Measurements from ENCODE around the gene CAMTA2. TPM values are rescaled to one million over a fixed set of nuclear protein-coding genes. Genes with fewer than 3 reads are reported as not detected.

Gene CAMTA2
- total RNA-seq, 2 experiments from 2014 or later, result 91.5 to 99.0 TPM

DNA sequence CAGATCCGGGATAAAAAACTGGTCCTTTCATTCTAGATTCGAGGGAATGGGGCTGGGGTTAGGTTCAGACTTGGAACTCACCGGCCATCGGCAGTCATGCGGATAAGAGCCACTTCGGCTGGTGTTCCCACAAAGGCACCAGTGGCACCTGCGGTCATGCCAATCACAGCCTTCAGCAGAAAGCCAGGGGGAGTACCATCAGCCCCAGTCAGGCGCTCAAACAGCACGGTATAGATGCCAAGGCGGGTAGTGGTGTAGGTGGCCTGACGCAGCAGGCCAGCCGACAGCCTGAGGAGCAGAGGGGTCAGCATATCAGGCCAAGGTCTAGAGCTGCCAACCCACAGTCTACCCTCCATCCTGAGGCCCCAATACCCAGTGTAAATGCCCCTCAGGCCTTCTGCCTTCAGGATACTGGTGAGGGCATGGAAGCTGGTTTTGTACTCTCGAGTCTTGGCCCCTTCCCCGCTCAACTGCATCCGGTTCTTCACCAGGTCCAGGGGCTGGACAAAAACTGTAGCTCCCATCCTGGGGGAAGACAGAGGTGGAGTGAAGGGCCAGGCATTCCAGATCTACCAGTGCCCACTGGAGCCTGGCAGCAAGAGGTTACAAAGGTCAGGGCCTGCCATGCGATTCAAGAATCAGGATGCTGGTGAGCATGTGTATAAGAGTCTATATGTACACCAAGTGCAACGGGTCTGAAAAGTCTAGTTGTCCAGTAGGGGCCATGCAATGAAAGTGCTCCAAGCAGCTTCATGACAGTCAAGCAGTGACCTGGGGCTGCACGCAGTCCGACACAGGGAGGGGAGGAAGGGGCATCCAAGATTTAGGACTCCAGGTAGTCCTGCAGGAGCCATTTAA, 48.6 kb downstream of the CAMTA2 start:
- Mint-ChIP-seq H3K9me3 (no peaks in the 10 kb centered on the region), H3K27ac (peak overlapping the region; percentile 79), H3K36me3 (ENCODE audit: low read depth) (peaks cover 68% of the 10 kb centered on the region), H3K4me3 (peak overlapping the region; percentile 97), H3K27me3 (no peaks in the 10 kb centered on the region), H3K4me1 (ENCODE audit: low read depth) (peaks cover 54% of the 10 kb centered on the region)
- ChIA-PET CTCF (interaction anchor here (1.1 to 3.1 kb wide), 5 partner anchors 27 to 518 kb away, joined by 3 to 24 read pairs (median 4); partner anchors contain the start of gene CAMTA2), POLR2A (interaction anchor here (0.5 to 20.8 kb wide), 16 partner anchors 9 to 374 kb away, joined by 3 to 627 read pairs (median 8); partner anchors contain the start of genes ARRB2, C17orf107, CHRNE and ENO3)
- DNase-seq (no peak), ATAC-seq (no peak)
- intact Hi-C loops (cut with micrococcal nuclease), result no loop called here
- TF ChIP-seq, protein P1, sequence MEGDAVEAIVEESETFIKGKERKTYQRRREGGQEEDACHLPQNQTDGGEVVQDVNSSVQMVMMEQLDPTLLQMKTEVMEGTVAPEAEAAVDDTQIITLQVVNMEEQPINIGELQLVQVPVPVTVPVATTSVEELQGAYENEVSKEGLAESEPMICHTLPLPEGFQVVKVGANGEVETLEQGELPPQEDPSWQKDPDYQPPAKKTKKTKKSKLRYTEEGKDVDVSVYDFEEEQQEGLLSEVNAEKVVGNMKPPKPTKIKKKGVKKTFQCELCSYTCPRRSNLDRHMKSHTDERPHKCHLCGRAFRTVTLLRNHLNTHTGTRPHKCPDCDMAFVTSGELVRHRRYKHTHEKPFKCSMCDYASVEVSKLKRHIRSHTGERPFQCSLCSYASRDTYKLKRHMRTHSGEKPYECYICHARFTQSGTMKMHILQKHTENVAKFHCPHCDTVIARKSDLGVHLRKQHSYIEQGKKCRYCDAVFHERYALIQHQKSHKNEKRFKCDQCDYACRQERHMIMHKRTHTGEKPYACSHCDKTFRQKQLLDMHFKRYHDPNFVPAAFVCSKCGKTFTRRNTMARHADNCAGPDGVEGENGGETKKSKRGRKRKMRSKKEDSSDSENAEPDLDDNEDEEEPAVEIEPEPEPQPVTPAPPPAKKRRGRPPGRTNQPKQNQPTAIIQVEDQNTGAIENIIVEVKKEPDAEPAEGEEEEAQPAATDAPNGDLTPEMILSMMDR (IDR thresholded peaks at IDR 0.05), result no peak

DNA sequence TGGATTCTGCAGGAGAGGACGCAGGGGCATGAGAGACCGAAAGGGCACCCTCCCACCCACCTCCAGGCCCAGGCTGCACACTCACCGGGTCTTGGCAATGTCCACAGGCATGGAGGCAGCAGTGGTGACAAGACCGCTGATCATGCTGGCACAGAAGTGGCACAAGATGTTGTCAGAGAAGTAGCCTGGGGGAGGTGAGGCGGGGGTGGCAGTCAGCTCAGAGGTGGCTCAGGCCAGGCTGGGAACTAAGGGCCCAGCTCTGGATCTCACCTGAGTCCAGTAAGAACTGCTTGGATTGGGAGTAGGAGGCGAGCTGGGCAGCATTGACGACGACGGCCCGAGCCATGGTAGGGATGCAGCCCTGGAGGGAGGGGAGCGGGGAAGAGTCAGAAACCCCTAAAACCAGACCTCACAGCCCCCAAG, 49.4 kb downstream of the CAMTA2 start:
- POLR2A ChIA-PET, result interaction anchor here (2.6 to 20.8 kb wide), 4 partner anchors 9 to 30 kb away, joined by 10 to 627 read pairs (median 36); partner anchors contain the start of genes PFN1 and SPAG7
- CTCF ChIA-PET, result interaction anchor here (0.8 to 3.1 kb wide), 3 partner anchors 24 to 124 kb away, joined by 3 to 24 read pairs (median 4); no protein-coding TSS in a partner anchor
- Mint-ChIP-seq H3K27ac (peak overlapping the region; percentile 55), H3K4me3 (peak overlapping the region; percentile 97), H3K9me3 (no peaks in the 10 kb centered on the region), H3K27me3 (no peaks in the 10 kb centered on the region), H3K36me3 (ENCODE audit: low read depth) (peaks cover 61% of the 10 kb centered on the region), H3K4me1 (ENCODE audit: low read depth) (peaks cover 49% of the 10 kb centered on the region)
- TF ChIP-seq, protein P1 (IDR thresholded peaks at IDR 0.05), result no peak
- ATAC-seq (no peak), DNase-seq (no peak)
- intact Hi-C loops (cut with micrococcal nuclease), result no loop called here

DNA sequence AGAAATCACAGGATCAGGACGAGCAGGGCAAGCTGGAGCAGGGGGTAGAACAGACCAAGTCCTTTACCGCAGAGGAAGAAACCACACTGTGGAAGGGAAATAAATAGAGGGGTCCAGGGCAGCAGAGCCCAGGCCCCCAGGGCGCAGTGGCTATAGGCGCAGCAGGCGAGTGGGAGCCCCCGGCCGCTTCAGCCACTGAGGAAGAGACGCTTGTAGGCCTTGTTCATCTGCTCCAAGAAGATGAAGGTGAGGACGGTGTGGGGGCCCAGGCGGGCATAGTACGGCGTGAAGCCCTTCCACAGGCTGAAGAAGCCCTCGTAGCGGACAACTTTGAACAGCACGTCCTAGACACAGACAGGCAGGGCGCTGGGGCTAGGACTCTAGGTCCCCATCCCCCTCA, 49.9 kb downstream of the CAMTA2 start:
- peak overlapping the region; percentile 14 for H3K27ac Mint-ChIP-seq
- H3K4me3 Mint-ChIP-seq, result peak overlapping the region; percentile 97
- POLR2A ChIA-PET, result interaction anchor here (0.6 to 5.8 kb wide), 8 partner anchors 8 to 140 kb away, joined by 3 to 52 read pairs (median 6); partner anchors contain the start of genes PFN1 and ZFP3
- TF ChIP-seq, protein P1 (IDR thresholded peaks at IDR 0.05), result no peak
- DNase-seq (no peak), ATAC-seq (no peak)
- CTCF ChIA-PET, result interaction anchor here (0.8 to 1.9 kb wide), 2 partner anchors 25 to 124 kb away, joined by 3 to 4 read pairs; no protein-coding TSS in a partner anchor
- intact Hi-C loops (cut with micrococcal nuclease), result no loop called here
- no peaks in the 10 kb centered on the region for H3K27me3 Mint-ChIP-seq
- H3K4me1 Mint-ChIP-seq (ENCODE audit: low read depth), result peaks cover 44% of the 10 kb centered on the region
- peaks cover 58% of the 10 kb centered on the region for H3K36me3 Mint-ChIP-seq (ENCODE audit: low read depth)
- no peaks in the 10 kb centered on the region for H3K9me3 Mint-ChIP-seq

DNA sequence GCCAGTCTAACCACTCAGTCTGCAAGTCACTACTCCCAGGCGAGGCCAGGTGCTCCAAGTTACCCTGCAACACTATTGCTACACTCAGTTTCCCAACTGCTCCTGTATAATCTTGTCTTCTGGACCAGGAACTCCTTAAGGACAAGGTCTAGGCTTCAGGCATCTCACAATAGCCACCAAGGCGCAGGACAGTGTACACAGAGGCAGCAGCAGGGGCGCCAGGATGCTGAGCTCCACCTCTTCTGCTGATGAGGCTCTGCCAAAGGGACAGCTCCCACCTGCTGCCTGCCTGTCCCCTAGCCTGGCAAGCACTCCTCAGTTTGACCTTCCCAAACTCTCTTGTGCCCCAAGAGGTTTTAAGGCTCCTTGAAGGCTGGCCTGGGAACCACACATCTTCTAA, 51.0 kb downstream of the CAMTA2 start:
- H3K27ac Mint-ChIP-seq, result peak overlapping the region; percentile 25
- intact Hi-C loops (cut with micrococcal nuclease), result no loop called here
- ATAC-seq, result no peak
- ChIA-PET POLR2A (interaction anchor here (0.8 to 5.8 kb wide), 8 partner anchors 9 to 142 kb away, joined by 3 to 19 read pairs (median 4); partner anchors contain the start of gene ZFP3), CTCF (interaction anchor here (1.2 kb wide), 1 partner anchor 27 kb away, joined by 3 read pairs; no protein-coding TSS in a partner anchor)
- H3K9me3 Mint-ChIP-seq, result no peaks in the 10 kb centered on the region
- no peak overlapping the region for H3K4me3 Mint-ChIP-seq
- no peak for DNase-seq
- H3K36me3 Mint-ChIP-seq (ENCODE audit: low read depth), result peaks cover 48% of the 10 kb centered on the region
- TF ChIP-seq, protein P1 (IDR thresholded peaks at IDR 0.05), result no peak
- peaks cover 34% of the 10 kb centered on the region for H3K4me1 Mint-ChIP-seq (ENCODE audit: low read depth)
- H3K27me3 Mint-ChIP-seq, result no peaks in the 10 kb centered on the region
